HCT116 (cell line): Measurements from ENCODE around the gene HEATR5A. TPM values are rescaled to one million over a fixed set of nuclear protein-coding genes. Genes with fewer than 3 reads are reported as not detected.

ENCODE experiments used
- ATAC-seq: fragments of 200-7000 bp; cut with Tn5 transposase; 2 replicates; pipeline ENCODE4 v1.9.1; 2020; ENCODE audit warnings: mild to moderate bottlenecking, moderate library complexity
- BruUV-seq: library from RNA; stranded (reverse); fragments of 400-500 nt; replicated peaks from 2 replicates; lab custom pipeline; 2021; lab: Mats Ljungman, UMichigan
- CTCF ChIA-PET: fragments of 300-600 bp; sonication (Branson Sonifier 250); formaldehyde crosslinking; loops from one replicate; lab custom pipeline; 2021; ENCODE audit warnings: antibody characterized with exemption; lab: Charles Lee
- POLR2A ChIA-PET: fragments of 300-600, 350-600 bp; sonication (Branson Sonifier 250); formaldehyde crosslinking; loops from one replicate; lab custom pipeline; 2021; ENCODE audit warnings: antibody characterized with exemption; lab: Charles Lee
- RAD21 ChIA-PET, 2 experiments: fragments of 300-600 bp; sonication (Branson Sonifier 250); formaldehyde crosslinking; loops; one replicate each; lab custom pipeline; 2023; ENCODE audit warnings: low total read pairs in 2 of 2; ENCODE audit not compliant: uncharacterized antibody in 2 of 2, unreplicated experiment in 2 of 2, low non-redundant PET in 1 of 2; lab: Charles Lee
- DNase-seq: peaks from one replicate; pipeline ENCODE4 v3.0.0-alpha.2; 2010; ENCODE audit warnings: low read depth, low spot score
- H2AFZ ChIP-seq: fragments of 200-600 bp; shearing (Covaris generic), sonication (generic); 2 replicates; pipeline ENCODE4 v1.6.1; 2017; ENCODE audit warnings: low read depth, mixed run types, mixed read lengths, antibody characterized with exemption, low read length; ENCODE audit not compliant: poor library complexity, severe bottlenecking
- H3K27ac ChIP-seq: 2 replicates; pipeline ENCODE4 v1.5.1; 2012; ENCODE audit warnings: low read depth, low read length
- H3K27me3 ChIP-seq: fragments of 200-600 bp; sonication (generic); 2 replicates; pipeline ENCODE4 v1.6.1; 2016; ENCODE audit warnings: mixed run types, low read length, mixed read lengths; ENCODE audit not compliant: insufficient read depth
- H3K36me3 ChIP-seq, 2 experiments: fragments of 200-500 bp in 1 of 2; fragments of 200-600 bp in 1 of 2; sonication (Bioruptor generic) in 1 of 2; sonication (generic) in 1 of 2; 2 replicates each; pipeline versions ENCODE4 v1.5.1 to v1.6.1; 2014 to 2016; ENCODE audit warnings: low read length in 2 of 2, inconsistent platforms in 1 of 2, mixed read lengths in 1 of 2, mixed run types in 1 of 2; ENCODE audit not compliant: insufficient read depth in 2 of 2, control insufficient read depth in 1 of 2
- H3K4me1 ChIP-seq, 2 experiments: fragments of 200-600 bp in 1 of 2; sonication (generic) in 1 of 2; 2 replicates each; pipeline versions ENCODE4 v1.5.1 to v1.6.1; 2012 to 2017; ENCODE audit warnings: low read length in 2 of 2, inconsistent platforms in 1 of 2, mild to moderate bottlenecking in 1 of 2, mixed read lengths in 1 of 2, mixed run types in 1 of 2, moderate library complexity in 1 of 2; ENCODE audit not compliant: insufficient read depth in 2 of 2, control insufficient read depth in 1 of 2
- H3K4me2 ChIP-seq: fragments of 200-600 bp; sonication (generic); 2 replicates; pipeline ENCODE4 v1.6.1; 2017; ENCODE audit warnings: mixed run types, low read length, mixed read lengths
- H3K4me3 ChIP-seq, 2 experiments: fragments of 200-600 bp in 1 of 2; sonication (generic) in 1 of 2; replicated peaks in 1 of 2; 2 replicates each; pipeline ENCODE4 v1.5.1; 2011 to 2016; ENCODE audit warnings: low read length in 2 of 2, control low read depth in 1 of 2, low read depth in 1 of 2, mild to moderate bottlenecking in 1 of 2, mixed read lengths in 1 of 2, mixed run types in 1 of 2
- H3K79me2 ChIP-seq: fragments of 200-600 bp; sonication (generic); 2 replicates; pipeline ENCODE4 v1.6.1; 2017; ENCODE audit warnings: mild to moderate bottlenecking, mixed run types, low read length, moderate library complexity, mixed read lengths; ENCODE audit not compliant: insufficient read depth
- H3K9ac ChIP-seq: fragments of 200-600 bp; sonication (generic); 2 replicates; pipeline ENCODE4 v1.6.1; 2016; ENCODE audit warnings: low read length, mixed read lengths
- H3K9me2 ChIP-seq: fragments of 200-600 bp; sonication (generic), shearing (Covaris generic); 2 replicates; pipeline ENCODE4 v1.6.1; 2017; ENCODE audit warnings: mixed run types, mild to moderate bottlenecking, moderate library complexity; ENCODE audit not compliant: insufficient read depth
- H3K9me3 ChIP-seq, 2 experiments: fragments of 200-500 bp in 1 of 2; fragments of 200-600 bp in 1 of 2; sonication (Bioruptor generic) in 1 of 2; sonication (generic) in 1 of 2; 2 replicates each; pipeline ENCODE4 v1.6.1; 2014 to 2017; ENCODE audit warnings: low read length in 2 of 2, mixed read lengths in 2 of 2, inconsistent platforms in 1 of 2, low read depth in 1 of 2, mild to moderate bottlenecking in 1 of 2, mixed run types in 1 of 2, moderate library complexity in 1 of 2; ENCODE audit not compliant: control insufficient read depth in 1 of 2, insufficient read depth in 1 of 2
- H4K20me1 ChIP-seq: fragments of 200-600 bp; sonication (generic), shearing (Covaris generic); 2 replicates; pipeline ENCODE4 v1.6.1; 2017; ENCODE audit warnings: mixed run types, mild to moderate bottlenecking, moderate library complexity; ENCODE audit not compliant: insufficient read depth
- CEBPB ChIP-seq: IDR thresholded peaks from 2 replicates; pipeline ENCODE4 v1.6.1; 2012; ENCODE audit warnings: low read depth
- CTCF ChIP-seq, 3 experiments: fragments of 200-600 bp in 1 of 3; sonication (generic) in 1 of 3; IDR thresholded peaks in 2 of 3; conservative IDR thresholded peaks in 1 of 3; 2 replicates each; pipeline ENCODE4 v1.5.1; 2012 to 2017; ENCODE audit warnings: low read depth in 2 of 3, low read length in 2 of 3, antibody characterized with exemption in 1 of 3, borderline replicate concordance in 1 of 3, control low read depth in 1 of 3, mild to moderate bottlenecking in 1 of 3, mixed read lengths in 1 of 3, mixed run types in 1 of 3, moderate library complexity in 1 of 3; ENCODE audit not compliant: insufficient read depth in 1 of 3
- EZH2phosphoT487 ChIP-seq: fragments of 200-600 bp; IDR thresholded peaks from 2 replicates; pipeline ENCODE4 v1.6.1; 2018; ENCODE audit warnings: antibody characterized with exemption, borderline replicate concordance
- FOSL1 ChIP-seq: IDR thresholded peaks from 2 replicates; pipeline ENCODE4 v1.6.1; 2012; ENCODE audit warnings: low read depth
- POLR2A ChIP-seq: IDR thresholded peaks from 2 replicates; pipeline ENCODE4 v1.7.0; 2011; ENCODE audit warnings: borderline replicate concordance; ENCODE audit not compliant: insufficient read depth, insufficient read length; ENCODE audit errors: extremely low read depth
- POLR2AphosphoS5 ChIP-seq: IDR thresholded peaks from 2 replicates; pipeline ENCODE4 v1.6.1; 2011; ENCODE audit warnings: mild to moderate bottlenecking, low read depth, low read length, moderate library complexity
- REST ChIP-seq: IDR thresholded peaks from 2 replicates; pipeline ENCODE4 v1.6.1; 2012; ENCODE audit warnings: low read depth
- SP1 ChIP-seq: IDR thresholded peaks from 2 replicates; pipeline ENCODE4 v1.6.1; 2012; ENCODE audit warnings: low read depth
- YY1 ChIP-seq: IDR thresholded peaks from 2 replicates; pipeline ENCODE4 v1.6.1; 2011; ENCODE audit warnings: low read length, low read depth, moderate library complexity, mild to moderate bottlenecking; ENCODE audit not compliant: insufficient replicate concordance; ENCODE audit errors: extremely low read depth
- ZBTB33 ChIP-seq: IDR thresholded peaks from 2 replicates; pipeline ENCODE4 v1.6.1; 2011; ENCODE audit warnings: mild to moderate bottlenecking, low read length, moderate library complexity; ENCODE audit not compliant: insufficient replicate concordance; ENCODE audit errors: extremely low read depth
- ZFX ChIP-seq: fragments of 450-650 bp; IDR thresholded peaks from 2 replicates; pipeline ENCODE4 v1.6.1; 2017
- ZNF274 ChIP-seq: fragments of 200-500 bp; sonication (Bioruptor generic); IDR thresholded peaks from 2 replicates; pipeline ENCODE4 v1.6.1; 2014; ENCODE audit warnings: mild to moderate bottlenecking, low read depth, low read length, inconsistent platforms
- intact Hi-C: fragments of 100-400 bp; cut with micrococcal nuclease; formaldehyde crosslinking; loops from 2 replicates; pipeline ENCODE4 v1.10.0; 2022
- total RNA-seq: library from RNA; stranded (reverse); gene quantifications from one replicate; pipeline ENCODE4 v1.2.1, GENCODE V29; 2021; ENCODE audit not compliant: unreplicated experiment

Gene HEATR5A
- total RNA-seq, 1 experiment from 2014 or later = 20.9 TPM

- Histone ChIP-seq H3K27me3 (no peaks in the 10 kb centered on the region), H4K20me1 (no peaks in the 10 kb centered on the region), H3K9ac (no peak overlapping the region), H3K79me2 (no peaks in the 10 kb centered on the region), H3K9me3 (no peaks in the 10 kb centered on the region), H3K4me2 (no peak overlapping the region), H3K9me2 (no peaks in the 10 kb centered on the region), H2AFZ (no peak overlapping the region), H3K4me1 (no peaks in the 10 kb centered on the region), H3K36me3 (no peaks in the 10 kb centered on the region), H3K4me3 (no peak overlapping the region), H3K27ac (no peak overlapping the region)
- POLR2A ChIA-PET = interaction anchor here (1.5 kb wide), 1 partner anchor 8 kb away, joined by 10 read pairs; the partner anchor contains the start of gene HEATR5A
- intact Hi-C loops = no loop called here
- CTCF ChIA-PET = interaction anchor here (1.1 kb wide), 1 partner anchor 20 kb away, joined by 3 read pairs; no protein-coding TSS in a partner anchor
- no peak for TF ChIP-seq ZFX
- TF ChIP-seq REST = no peak
- no peak for TF ChIP-seq ZBTB33
- no peak for TF ChIP-seq FOSL1
- TF ChIP-seq CEBPB = no peak
- no peak for TF ChIP-seq POLR2A
- no peak for TF ChIP-seq EZH2phosphoT487
- TF ChIP-seq ZNF274 = no peak
- TF ChIP-seq SP1 = no peak
- TF ChIP-seq POLR2AphosphoS5 = no peak
- no peak for TF ChIP-seq YY1
- TF ChIP-seq CTCF (IDR thresholded peaks at IDR 0.05 in 2 of 3, conservative IDR thresholded peaks at IDR 0.05 in 1 of 3; ENCODE audit: borderline replicate concordance in 1 of 3, insufficient read depth in 1 of 3, low read depth in 2 of 3, low read length in 2 of 3) = no peak
- RAD21 ChIA-PET = no interaction called here
- DNase-seq (no peak), ATAC-seq (no peak)
- no TSS peak for BruUV-seq
Measured at GRCh38 chr14:31428011-31428410, 7.7 kb upstream of the HEATR5A start.
